Hematopoietic multipotent progenitor cell treated with erythropoietin and hydrocortisone succinate and interleukin-3 and kit ligand, for 15 days (in vitro differentiated cells): ENCODE data around the gene SYT17.
A peak's percentile ranks its signal among the peaks of the same experiment; 100 is the strongest.
"Not testable (repeated sequence)": the region's sequence is repeated elsewhere in the genome, so short reads cannot be mapped to it uniquely, and the experiment has no call there.

Experiments
- DNase-seq: peaks from one replicate; pipeline ENCODE4 v3.0.0-alpha.2; 2015; ENCODE audit warnings: low spot score

Gene SYT17

GRCh38 chr16:19173649-19174383 lies 5.8 kb downstream of the SYT17 start:
- DNase-seq: no peak

DNA sequence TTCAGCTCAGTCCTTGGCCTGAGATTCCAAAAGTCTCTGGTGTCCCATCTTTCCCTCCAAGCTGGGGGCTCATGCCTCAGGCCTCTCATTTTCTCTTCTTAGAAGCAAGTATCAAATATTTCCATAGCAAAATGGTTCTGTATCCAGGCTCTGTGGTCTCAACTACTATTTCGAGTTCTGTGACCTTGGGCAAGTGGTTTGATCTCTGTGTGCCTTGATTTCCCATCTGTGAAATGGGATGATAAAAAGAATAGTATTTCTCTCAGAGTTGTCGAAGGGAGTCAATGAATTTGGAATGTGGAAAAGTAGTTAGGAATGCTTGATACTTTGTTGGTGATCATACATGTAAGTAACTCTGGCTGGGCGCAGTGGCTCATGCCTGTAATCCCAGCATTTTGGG lies 6.4 kb downstream of the SYT17 start:
- no peak for DNase-seq

GRCh38 chr16:19175492-19176262 lies 7.6 kb downstream of the SYT17 start:
- no peak for DNase-seq

DNA sequence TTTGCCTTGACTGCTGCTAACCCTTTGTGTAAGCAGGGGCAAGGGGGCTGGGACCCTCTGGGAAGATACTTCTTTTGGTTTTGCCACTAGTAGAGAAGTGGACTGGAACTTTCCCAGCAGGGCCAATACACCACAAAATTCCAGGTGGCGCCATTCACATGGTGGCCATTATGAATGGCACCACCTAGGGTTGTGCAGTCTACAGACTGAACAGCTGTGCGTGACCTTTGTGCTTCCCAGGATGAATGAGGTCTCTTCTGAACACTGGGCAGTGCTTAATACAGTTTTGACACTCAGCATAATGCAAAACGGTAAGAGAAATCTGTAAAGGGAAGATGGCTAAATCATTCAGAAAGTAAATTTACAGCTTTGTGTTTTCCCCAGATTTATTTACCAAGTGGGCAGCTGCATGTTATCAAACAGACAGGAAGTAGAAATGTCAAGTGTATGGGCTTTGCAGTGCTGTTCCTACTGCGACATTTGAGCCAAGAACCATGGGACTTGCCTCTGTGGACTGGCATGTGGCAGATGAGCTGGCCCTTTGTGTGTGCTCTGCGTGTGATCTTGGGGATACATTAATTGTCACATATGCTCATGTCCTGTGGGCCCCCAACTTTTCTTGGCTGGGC lies 9.2 kb downstream of the SYT17 start:
- no peak for DNase-seq

DNA sequence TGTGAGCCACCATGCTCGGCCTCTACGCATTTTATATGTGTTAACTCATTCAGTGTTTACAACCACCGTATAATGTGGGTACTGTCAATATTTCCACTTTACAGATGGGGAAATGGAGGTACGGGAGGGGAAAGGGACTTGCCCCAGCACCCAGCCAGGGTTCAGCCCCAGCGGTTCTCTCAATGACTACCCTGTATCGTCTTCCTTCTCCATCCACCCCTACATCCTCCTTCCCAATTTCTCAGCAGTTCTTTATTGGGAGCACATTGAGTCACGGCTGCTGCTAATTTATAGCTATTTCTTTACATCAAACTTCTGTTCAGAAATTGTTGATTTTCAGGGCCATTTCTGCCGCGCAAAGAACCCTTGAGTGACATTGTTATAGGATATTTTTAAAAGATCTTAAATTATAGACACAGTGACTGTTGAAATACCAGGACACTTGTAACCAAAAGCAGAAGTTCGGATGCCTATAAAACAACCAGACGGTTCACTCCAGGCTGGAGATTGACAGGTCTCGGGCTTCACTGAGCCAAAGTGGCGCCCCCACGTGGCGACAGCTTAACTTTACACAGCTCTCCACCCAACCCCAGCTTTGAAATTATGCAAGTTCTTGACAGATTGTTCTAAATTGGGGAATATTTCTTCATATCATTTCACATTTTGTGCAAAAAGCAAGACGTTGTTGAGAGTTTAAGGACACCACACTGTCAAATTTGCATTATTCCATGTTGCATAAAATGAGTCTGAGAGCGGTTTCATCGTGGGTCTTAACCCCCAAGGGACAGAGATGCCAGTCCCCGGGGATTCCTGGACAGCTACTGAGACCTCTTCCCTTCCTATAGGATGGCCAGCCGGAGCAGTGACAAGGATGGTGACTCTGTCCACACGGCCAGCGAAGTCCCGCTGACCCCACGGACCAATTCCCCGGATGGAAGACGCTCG lies 11.8 kb downstream of the SYT17 start:
- DNase-seq: peak; percentile 33

- no peak for DNase-seq
These were observed 12.7 kb downstream of the SYT17 start for GRCh38 chr16:19180741-19181140.

DNA sequence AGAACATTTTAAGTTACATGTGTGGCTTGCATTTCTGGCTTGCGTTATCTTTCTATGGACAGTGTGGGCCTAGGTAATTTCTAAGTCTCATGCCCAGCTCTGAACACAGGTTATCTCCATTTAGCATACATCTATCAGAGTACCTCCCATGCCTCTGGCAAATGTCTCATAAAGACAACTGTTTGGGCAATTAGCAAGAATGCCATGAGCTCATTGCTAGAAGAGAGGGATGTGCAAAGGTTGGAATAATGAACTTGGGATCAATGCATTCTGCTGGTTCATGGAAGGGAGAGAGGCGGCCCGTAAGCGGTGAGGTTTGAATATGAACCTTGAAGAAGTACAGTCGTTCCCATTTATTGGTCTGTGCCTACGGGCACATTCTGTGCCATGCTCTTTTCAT lies 14.4 kb downstream of the SYT17 start:
- DNase-seq: no peak

DNA sequence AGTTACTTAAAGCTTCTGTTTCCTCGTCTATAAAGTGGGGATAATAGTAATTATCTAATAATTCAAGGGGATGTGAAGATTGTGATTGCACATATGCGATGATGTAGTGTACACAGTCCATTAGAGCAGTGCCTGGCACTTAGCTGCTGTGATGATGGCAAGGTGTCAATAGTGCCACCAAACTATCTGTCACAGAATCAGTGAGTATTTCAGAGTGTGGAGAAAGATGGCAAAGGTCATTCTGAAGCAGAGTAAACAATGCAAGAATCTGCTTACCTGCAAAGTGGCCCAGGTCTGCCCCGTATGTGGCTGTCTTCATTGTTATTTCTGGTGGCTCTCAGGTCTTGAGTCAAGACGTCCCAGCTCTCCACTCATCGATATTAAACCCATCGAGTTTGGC lies 15.1 kb downstream of the SYT17 start:
- DNase-seq: no peak

- DNase-seq: no peak
These were observed 16.9 kb downstream of the SYT17 start for GRCh38 chr16:19184823-19185509.

GRCh38 chr16:19185510-19185851 lies 17.4 kb downstream of the SYT17 start:
- no peak for DNase-seq

GRCh38 chr16:19186408-19186807 lies 18.4 kb downstream of the SYT17 start:
- DNase-seq: no peak

- not testable (repeated sequence) for DNase-seq
These were observed 19.9 kb downstream of the SYT17 start for GRCh38 chr16:19187961-19188360.

GRCh38 chr16:19188406-19188805 lies 20.4 kb downstream of the SYT17 start:
- DNase-seq: no peak

GRCh38 chr16:19192865-19193264 lies 24.8 kb downstream of the SYT17 start:
- no peak for DNase-seq

DNA sequence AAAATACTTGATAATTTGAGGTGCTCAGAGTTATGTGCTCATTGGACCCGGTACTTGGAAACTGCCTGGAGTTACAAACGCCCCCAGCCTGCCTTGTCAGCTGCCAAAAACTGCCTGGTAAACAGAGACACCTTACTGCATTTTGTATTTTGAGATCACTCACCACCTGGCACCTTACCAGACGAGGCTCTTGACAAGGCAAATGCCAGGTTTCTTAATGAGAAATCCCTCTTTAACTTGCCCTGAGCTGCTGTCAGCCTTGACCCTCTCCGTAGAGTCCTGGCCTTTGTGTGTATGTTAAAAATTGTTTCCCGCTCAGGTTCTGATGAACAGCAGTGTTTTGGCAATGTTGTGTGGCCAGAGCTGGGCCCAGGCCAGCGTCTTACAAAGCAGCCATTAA lies 28.8 kb downstream of the SYT17 start:
- DNase-seq: no peak

DNA sequence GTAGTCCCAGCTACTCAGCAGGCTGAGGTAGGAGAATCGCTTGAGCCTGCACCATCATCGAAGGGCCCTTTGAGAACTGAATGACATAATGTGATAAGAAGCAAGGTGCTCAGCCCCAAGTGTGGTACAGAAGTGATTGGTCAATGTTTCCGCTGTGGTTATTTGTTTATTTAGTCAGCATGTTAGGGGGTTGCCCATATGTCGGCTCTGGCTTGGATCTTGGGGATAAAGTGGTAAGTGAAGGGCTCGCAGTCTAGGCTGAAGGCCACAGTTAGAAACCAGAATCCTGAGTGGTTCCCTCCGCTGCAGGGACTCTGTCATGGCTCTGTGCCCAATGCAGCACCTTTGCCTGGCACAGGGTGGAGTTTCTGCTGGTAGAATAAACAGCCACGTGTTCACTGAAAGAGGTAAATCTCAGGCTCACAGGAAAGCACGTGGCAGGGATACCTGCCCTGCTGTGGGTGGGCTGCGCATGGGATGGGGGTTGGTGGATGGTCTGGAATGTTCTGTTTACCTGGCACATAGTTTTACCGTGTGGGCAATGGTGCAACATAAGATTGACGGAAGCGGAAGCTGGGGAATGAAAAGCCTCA lies 35.4 kb downstream of the SYT17 start:
- DNase-seq: no peak

DNA sequence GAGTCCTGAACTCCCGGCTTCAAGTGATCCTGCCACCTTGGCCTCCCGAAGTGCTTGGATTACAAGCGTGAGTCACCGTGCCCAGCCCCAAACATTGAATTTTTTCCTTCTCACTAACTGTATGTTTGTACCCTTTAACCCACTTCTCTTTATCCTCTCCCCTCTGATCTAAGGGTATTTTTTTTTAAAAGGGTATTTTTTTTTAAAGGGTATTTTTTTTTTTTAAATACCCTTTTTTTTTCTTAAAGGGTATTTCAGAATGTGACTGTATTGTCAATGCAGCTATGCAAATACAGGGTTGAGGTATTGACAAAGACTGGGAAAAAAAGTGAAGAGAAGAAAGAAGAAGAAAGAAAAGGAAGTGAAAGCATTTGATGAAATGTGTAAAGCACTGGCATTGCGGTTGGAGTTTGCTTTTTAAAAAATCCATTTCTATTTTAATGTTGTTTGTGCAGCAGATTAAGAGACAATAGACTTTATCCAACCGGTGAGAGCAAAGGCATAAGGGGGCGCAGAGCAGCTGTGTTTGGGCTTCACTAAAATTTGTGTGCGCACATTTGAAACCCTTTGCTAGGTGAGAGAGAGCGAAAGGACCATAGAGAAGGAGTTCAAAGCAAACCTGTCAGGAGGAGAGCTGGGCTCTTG lies 42.4 kb downstream of the SYT17 start:
- no peak for DNase-seq

GRCh38 chr16:19210968-19211367 lies 42.9 kb downstream of the SYT17 start:
- DNase-seq: no peak

DNA sequence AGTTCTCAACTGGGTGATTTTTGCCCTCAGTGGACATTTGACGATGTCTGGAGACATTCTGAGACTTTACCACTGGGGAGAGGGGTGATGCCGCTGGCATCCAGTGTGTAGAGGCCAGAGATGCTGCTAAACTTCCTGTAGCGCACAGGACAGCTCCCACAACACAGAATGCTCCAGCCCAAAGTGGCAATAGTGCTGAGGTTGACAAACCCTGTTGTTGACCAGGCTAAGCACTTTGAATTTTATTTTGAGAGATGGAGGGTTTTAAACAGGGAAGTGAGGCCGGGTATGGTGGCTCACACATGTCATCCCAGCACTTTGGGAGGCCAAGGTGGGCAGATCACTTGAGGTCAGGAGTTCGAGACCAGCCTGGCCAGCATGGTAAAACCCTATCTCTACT lies 44.0 kb downstream of the SYT17 start:
- no peak for DNase-seq

- DNase-seq: no peak
These were observed 45.8 kb downstream of the SYT17 start for GRCh38 chr16:19213885-19214284.

GRCh38 chr16:19215705-19216104 lies 47.7 kb downstream of the SYT17 start:
- no peak for DNase-seq
